ENCODE measurements around the gene GOLGB1.

DNA sequence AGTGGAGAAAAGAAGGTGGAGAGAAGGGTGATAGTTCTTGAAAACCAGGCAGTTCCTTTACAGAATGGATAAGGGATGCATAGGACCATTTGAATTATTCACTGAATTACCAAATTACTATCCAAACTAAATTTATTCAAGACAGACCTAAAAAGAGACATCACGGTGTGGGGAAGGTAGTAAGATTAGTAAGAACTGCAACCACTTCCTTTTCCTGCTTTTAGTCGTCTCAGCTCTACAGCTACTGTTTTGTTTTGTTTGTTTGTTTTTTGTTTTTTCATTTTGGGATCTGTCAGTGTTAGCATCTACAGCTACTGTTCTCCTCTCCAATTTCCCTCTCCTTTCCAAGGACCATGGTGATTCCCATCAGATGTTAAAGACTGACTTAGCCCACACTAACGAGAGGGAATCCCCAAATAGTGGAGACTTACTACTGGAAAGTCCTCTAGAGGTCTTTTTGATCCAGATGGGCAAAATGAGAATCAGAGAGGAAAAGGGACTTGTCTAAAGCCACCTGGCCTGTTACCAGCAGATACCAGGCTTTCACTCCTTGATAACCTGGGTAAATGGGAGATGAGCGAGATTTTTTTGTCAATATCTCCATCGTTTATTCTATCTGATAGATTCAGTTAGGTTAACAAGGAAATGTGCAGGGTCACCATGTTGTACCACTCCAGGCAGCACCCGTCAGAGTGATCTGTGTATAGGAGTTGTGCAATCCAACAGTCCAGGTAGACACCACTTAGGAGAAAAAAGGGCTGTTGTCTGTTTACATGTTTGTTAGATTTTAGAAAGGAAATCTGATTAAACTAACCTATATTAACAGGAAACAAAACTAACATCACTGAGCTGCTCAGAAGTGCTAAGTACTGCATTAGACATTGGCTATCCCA lies 94.8 kb downstream of the GOLGB1 start:
- TF ChIP-seq, protein P1, sequence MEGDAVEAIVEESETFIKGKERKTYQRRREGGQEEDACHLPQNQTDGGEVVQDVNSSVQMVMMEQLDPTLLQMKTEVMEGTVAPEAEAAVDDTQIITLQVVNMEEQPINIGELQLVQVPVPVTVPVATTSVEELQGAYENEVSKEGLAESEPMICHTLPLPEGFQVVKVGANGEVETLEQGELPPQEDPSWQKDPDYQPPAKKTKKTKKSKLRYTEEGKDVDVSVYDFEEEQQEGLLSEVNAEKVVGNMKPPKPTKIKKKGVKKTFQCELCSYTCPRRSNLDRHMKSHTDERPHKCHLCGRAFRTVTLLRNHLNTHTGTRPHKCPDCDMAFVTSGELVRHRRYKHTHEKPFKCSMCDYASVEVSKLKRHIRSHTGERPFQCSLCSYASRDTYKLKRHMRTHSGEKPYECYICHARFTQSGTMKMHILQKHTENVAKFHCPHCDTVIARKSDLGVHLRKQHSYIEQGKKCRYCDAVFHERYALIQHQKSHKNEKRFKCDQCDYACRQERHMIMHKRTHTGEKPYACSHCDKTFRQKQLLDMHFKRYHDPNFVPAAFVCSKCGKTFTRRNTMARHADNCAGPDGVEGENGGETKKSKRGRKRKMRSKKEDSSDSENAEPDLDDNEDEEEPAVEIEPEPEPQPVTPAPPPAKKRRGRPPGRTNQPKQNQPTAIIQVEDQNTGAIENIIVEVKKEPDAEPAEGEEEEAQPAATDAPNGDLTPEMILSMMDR (IDR thresholded peaks at IDR 0.05): no peak
- no peak for TF ChIP-seq EP300 (IDR thresholded peaks at IDR 0.05)
- no peak for TF ChIP-seq JUNB (IDR thresholded peaks at IDR 0.05)
- TF ChIP-seq, protein P2, sequence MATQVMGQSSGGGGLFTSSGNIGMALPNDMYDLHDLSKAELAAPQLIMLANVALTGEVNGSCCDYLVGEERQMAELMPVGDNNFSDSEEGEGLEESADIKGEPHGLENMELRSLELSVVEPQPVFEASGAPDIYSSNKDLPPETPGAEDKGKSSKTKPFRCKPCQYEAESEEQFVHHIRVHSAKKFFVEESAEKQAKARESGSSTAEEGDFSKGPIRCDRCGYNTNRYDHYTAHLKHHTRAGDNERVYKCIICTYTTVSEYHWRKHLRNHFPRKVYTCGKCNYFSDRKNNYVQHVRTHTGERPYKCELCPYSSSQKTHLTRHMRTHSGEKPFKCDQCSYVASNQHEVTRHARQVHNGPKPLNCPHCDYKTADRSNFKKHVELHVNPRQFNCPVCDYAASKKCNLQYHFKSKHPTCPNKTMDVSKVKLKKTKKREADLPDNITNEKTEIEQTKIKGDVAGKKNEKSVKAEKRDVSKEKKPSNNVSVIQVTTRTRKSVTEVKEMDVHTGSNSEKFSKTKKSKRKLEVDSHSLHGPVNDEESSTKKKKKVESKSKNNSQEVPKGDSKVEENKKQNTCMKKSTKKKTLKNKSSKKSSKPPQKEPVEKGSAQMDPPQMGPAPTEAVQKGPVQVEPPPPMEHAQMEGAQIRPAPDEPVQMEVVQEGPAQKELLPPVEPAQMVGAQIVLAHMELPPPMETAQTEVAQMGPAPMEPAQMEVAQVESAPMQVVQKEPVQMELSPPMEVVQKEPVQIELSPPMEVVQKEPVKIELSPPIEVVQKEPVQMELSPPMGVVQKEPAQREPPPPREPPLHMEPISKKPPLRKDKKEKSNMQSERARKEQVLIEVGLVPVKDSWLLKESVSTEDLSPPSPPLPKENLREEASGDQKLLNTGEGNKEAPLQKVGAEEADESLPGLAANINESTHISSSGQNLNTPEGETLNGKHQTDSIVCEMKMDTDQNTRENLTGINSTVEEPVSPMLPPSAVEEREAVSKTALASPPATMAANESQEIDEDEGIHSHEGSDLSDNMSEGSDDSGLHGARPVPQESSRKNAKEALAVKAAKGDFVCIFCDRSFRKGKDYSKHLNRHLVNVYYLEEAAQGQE (IDR thresholded peaks at IDR 0.05): no peak
